Measurements from ENCODE around the gene TRIM67.

- TF ChIP-seq CTCF (IDR thresholded peaks at IDR 0.05): no peak
- no peak for TF ChIP-seq POLR2AphosphoS5 (IDR thresholded peaks at IDR 0.05; ENCODE audit: low read depth, low read length)
- TF ChIP-seq SIN3A (IDR thresholded peaks at IDR 0.05; ENCODE audit: borderline replicate concordance, insufficient read depth, low read depth, low read length): no peak
- TF ChIP-seq REST (IDR thresholded peaks at IDR 0.05; ENCODE audit: insufficient read depth in 1 of 2, low read depth in 2 of 2, low read length in 1 of 2): no peak
- TF ChIP-seq TCF7L2 (IDR thresholded peaks at IDR 0.05; ENCODE audit: low read depth, low read length): no peak
Measured at GRCh38 chr1:231264642-231265041, 102.8 kb downstream of the TRIM67 start.

Data from Panc1 (cell line).